HEK293 (cell line): Measurements from ENCODE around the gene NUDT3.

Source experiments
- BCL11A ChIP-seq: fragments of 450-650 bp; formaldehyde crosslinking; IDR thresholded peaks from 2 replicates; pipeline ENCODE4 v1.5.1; 2016; ENCODE audit warnings: low read depth, missing biosample characterization, missing genetic modification characterization
- BCL11B ChIP-seq: fragments of 450-650 bp; formaldehyde crosslinking; IDR thresholded peaks from 2 replicates; pipeline ENCODE4 v1.5.1; 2016; ENCODE audit warnings: low read depth, missing biosample characterization, missing genetic modification characterization
- GLIS1 ChIP-seq: fragments of 450-650 bp; formaldehyde crosslinking; IDR thresholded peaks from 2 replicates; pipeline ENCODE4 v1.5.1; 2016; ENCODE audit warnings: missing biosample characterization, missing genetic modification characterization
- IKZF3 ChIP-seq: fragments of 450-650 bp; IDR thresholded peaks from 2 replicates; pipeline ENCODE4 v1.5.0; 2018; ENCODE audit warnings: missing biosample characterization, mild to moderate bottlenecking, missing genetic modification characterization, moderate library complexity
- OVOL3 ChIP-seq: fragments of 450-650 bp; formaldehyde crosslinking; IDR thresholded peaks from 2 replicates; pipeline ENCODE4 v1.5.1; 2016; ENCODE audit warnings: missing biosample characterization, missing genetic modification characterization
- REPIN1 ChIP-seq: fragments of 450-650 bp; formaldehyde crosslinking; IDR thresholded peaks from 2 replicates; pipeline ENCODE4 v1.5.1; 2017; ENCODE audit warnings: missing biosample characterization, missing genetic modification characterization, low read depth
- SCRT1 ChIP-seq: fragments of 450-650 bp; formaldehyde crosslinking; IDR thresholded peaks from 2 replicates; pipeline ENCODE4 v1.5.1; 2016; ENCODE audit warnings: missing biosample characterization, missing genetic modification characterization, borderline replicate concordance
- SP7 ChIP-seq: fragments of 450-650 bp; formaldehyde crosslinking; IDR thresholded peaks from 2 replicates; pipeline ENCODE4 v1.5.1; 2016; ENCODE audit warnings: missing biosample characterization, missing genetic modification characterization
- WT1 ChIP-seq: fragments of 450-650 bp; formaldehyde crosslinking; IDR thresholded peaks from 2 replicates; pipeline ENCODE4 v1.5.1; 2016; ENCODE audit warnings: missing biosample characterization, missing genetic modification characterization
- ZNF10 ChIP-seq: fragments of 450-650 bp; formaldehyde crosslinking; IDR thresholded peaks from 2 replicates; pipeline ENCODE4 v1.5.1; 2017; ENCODE audit warnings: missing biosample characterization, missing genetic modification characterization
- ZNF155 ChIP-seq: fragments of 450-650 bp; formaldehyde crosslinking; IDR thresholded peaks from 2 replicates; pipeline ENCODE4 v1.5.1; 2016; ENCODE audit warnings: missing biosample characterization, missing genetic modification characterization
- ZNF174 ChIP-seq: fragments of 450-650 bp; formaldehyde crosslinking; IDR thresholded peaks from 2 replicates; pipeline ENCODE4 v1.5.0; 2017; ENCODE audit warnings: missing biosample characterization, mild to moderate bottlenecking, missing genetic modification characterization
- ZNF18 ChIP-seq: fragments of 450-650 bp; formaldehyde crosslinking; IDR thresholded peaks from 2 replicates; pipeline ENCODE4 v1.5.1; 2016; ENCODE audit warnings: missing biosample characterization, missing genetic modification characterization
- ZNF214 ChIP-seq: fragments of 450-650 bp; formaldehyde crosslinking; IDR thresholded peaks from 2 replicates; pipeline ENCODE4 v1.5.1; 2017; ENCODE audit warnings: missing biosample characterization, mild to moderate bottlenecking, missing genetic modification characterization, borderline replicate concordance
- ZNF223 ChIP-seq: fragments of 450-650 bp; formaldehyde crosslinking; IDR thresholded peaks from 2 replicates; pipeline ENCODE4 v1.5.1; 2016; ENCODE audit warnings: missing biosample characterization, missing genetic modification characterization
- ZNF248 ChIP-seq: fragments of 450-650 bp; formaldehyde crosslinking; IDR thresholded peaks from 2 replicates; pipeline ENCODE4 v1.5.1; 2017; ENCODE audit warnings: missing biosample characterization, missing genetic modification characterization
- ZNF292 ChIP-seq: fragments of 450-650 bp; formaldehyde crosslinking; IDR thresholded peaks from 2 replicates; pipeline ENCODE4 v1.5.1; 2016; ENCODE audit warnings: low read depth, missing biosample characterization, missing genetic modification characterization, borderline replicate concordance
- ZNF366 ChIP-seq: fragments of 450-650 bp; formaldehyde crosslinking; conservative IDR thresholded peaks from 2 replicates; pipeline ENCODE4 v1.5.1; 2016; ENCODE audit warnings: missing biosample characterization, missing genetic modification characterization
- ZNF394 ChIP-seq: fragments of 450-650 bp; formaldehyde crosslinking; IDR thresholded peaks from 2 replicates; pipeline ENCODE4 v1.5.1; 2016; ENCODE audit warnings: missing biosample characterization, missing genetic modification characterization, mild to moderate bottlenecking, moderate library complexity, borderline replicate concordance
- ZNF488 ChIP-seq: fragments of 450-650 bp; formaldehyde crosslinking; IDR thresholded peaks from 2 replicates; pipeline ENCODE4 v1.5.1; 2016; ENCODE audit warnings: missing biosample characterization, missing genetic modification characterization
- ZNF510 ChIP-seq: fragments of 450-650 bp; formaldehyde crosslinking; IDR thresholded peaks from 2 replicates; pipeline ENCODE4 v1.5.1; 2018; ENCODE audit warnings: mild to moderate bottlenecking, missing genetic modification characterization, missing biosample characterization; ENCODE audit not compliant: insufficient replicate concordance
- ZNF596 ChIP-seq: fragments of 450-650 bp; IDR thresholded peaks from 2 replicates; pipeline ENCODE4 v1.5.0; 2018; ENCODE audit warnings: missing biosample characterization, mild to moderate bottlenecking, missing genetic modification characterization, moderate library complexity
- ZNF626 ChIP-seq: fragments of 450-650 bp; sonication (Bioruptor Pico); formaldehyde crosslinking; IDR thresholded peaks from 2 replicates; pipeline ENCODE4 v1.5.1; 2018; ENCODE audit warnings: missing biosample characterization, missing genetic modification characterization, inconsistent platforms
- ZNF658 ChIP-seq: fragments of 450-650 bp; formaldehyde crosslinking; IDR thresholded peaks from 2 replicates; pipeline ENCODE4; 2016; ENCODE audit warnings: missing biosample characterization, missing genetic modification characterization
- ZNF664 ChIP-seq: fragments of 450-650 bp; formaldehyde crosslinking; IDR thresholded peaks from 2 replicates; pipeline ENCODE4 v1.5.1; 2016; ENCODE audit warnings: missing biosample characterization, missing genetic modification characterization
- ZNF670 ChIP-seq: fragments of 450-650 bp; formaldehyde crosslinking; IDR thresholded peaks from 2 replicates; pipeline ENCODE4 v1.5.1; 2016; ENCODE audit warnings: missing biosample characterization, missing genetic modification characterization, low read depth
- ZNF747 ChIP-seq: fragments of 450-650 bp; formaldehyde crosslinking; IDR thresholded peaks from 2 replicates; pipeline ENCODE4 v1.5.1; 2016; ENCODE audit warnings: missing biosample characterization, missing genetic modification characterization
- ZNF768 ChIP-seq: fragments of 450-650 bp; formaldehyde crosslinking; IDR thresholded peaks from 2 replicates; pipeline ENCODE4 v1.5.1; 2018; ENCODE audit warnings: missing biosample characterization, mild to moderate bottlenecking, missing genetic modification characterization
- ZXDB ChIP-seq: fragments of 450-650 bp; formaldehyde crosslinking; IDR thresholded peaks from 2 replicates; pipeline ENCODE4 v1.5.1; 2016; ENCODE audit warnings: missing biosample characterization, missing genetic modification characterization
- TF ChIP-seq, protein P1 (sequence below): fragments of 450-650 bp; IDR thresholded peaks from 2 replicates; pipeline ENCODE4 v1.5.1; 2018; ENCODE audit warnings: missing biosample characterization, missing genetic modification characterization
- TF ChIP-seq, protein P2 (sequence below): fragments of 450-650 bp; formaldehyde crosslinking; IDR thresholded peaks from 2 replicates; pipeline ENCODE4 v1.5.1; 2016; ENCODE audit warnings: missing biosample characterization, missing genetic modification characterization, borderline replicate concordance
- TF ChIP-seq, protein P3 (sequence below): fragments of 450-650 bp; formaldehyde crosslinking; IDR thresholded peaks from 2 replicates; pipeline ENCODE4 v1.5.1; 2016; ENCODE audit warnings: missing biosample characterization, missing genetic modification characterization

The NUDT3 gene

DNA sequence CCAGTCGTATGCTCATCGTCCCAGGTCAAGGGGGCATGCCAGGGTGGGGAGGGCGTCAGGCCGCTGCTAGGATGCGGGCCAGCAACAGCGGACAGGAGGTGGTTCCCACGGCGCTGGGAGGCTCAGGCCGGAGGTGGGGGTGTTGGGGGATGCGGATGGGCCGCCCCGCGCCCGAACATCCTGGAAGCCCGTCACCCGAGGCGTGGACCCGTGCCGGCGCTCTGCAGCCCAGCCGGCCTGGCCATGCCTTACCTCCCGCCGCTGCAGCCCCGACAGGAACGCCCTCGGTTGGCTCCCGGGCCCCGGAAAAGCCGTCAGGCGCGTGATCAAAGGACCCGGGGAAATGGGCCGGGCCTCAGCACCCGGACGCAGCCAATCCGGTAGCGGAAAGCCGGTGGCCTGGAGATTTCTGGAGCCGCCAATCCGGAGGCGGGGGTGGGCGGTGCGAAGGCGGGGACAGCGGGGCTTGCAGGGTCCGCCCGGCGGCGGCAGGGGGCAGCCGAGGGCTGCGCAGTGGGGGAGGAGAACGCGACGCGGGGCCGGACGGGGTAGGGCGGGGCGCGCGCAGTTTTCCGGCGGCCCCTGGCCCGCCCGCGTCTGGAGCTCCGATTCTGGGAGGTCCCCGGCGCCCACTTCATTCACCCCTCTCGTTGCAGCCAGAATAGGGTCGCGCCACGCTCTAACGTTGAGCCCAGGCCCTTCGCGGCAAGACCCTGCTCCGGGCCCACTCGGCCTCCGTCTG is 143.6 kb downstream of the NUDT3 start, which contains the start of gene SMIM29 (continued):
- TF ChIP-seq, protein P1, sequence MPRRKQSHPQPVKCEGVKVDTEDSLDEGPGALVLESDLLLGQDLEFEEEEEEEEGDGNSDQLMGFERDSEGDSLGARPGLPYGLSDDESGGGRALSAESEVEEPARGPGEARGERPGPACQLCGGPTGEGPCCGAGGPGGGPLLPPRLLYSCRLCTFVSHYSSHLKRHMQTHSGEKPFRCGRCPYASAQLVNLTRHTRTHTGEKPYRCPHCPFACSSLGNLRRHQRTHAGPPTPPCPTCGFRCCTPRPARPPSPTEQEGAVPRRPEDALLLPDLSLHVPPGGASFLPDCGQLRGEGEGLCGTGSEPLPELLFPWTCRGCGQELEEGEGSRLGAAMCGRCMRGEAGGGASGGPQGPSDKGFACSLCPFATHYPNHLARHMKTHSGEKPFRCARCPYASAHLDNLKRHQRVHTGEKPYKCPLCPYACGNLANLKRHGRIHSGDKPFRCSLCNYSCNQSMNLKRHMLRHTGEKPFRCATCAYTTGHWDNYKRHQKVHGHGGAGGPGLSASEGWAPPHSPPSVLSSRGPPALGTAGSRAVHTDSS (tag by site-specific recombination): no peak
- TF ChIP-seq BCL11B (tag by site-specific recombination) (peak; percentile 94), ZNF596 (tag by site-specific recombination) (no peak), ZNF488 (tag by site-specific recombination) (no peak), OVOL3 (tag by site-specific recombination) (no peak), ZNF670 (tag by site-specific recombination) (no peak), BCL11A (peak; percentile 98), ZNF18 (tag by site-specific recombination) (no peak), ZNF10 (tag by site-specific recombination) (no peak; the same call in 1 of the 2 replicates), ZNF366 (tag by site-specific recombination) (no peak), ZNF747 (no peak), REPIN1 (no peak), WT1 (tag by site-specific recombination) (no peak), ZNF664 (tag by site-specific recombination) (no peak), ZNF214 (tag by site-specific recombination) (no peak), ZNF394 (tag by site-specific recombination) (no peak), IKZF3 (peak; percentile 67), ZNF768 (tag by site-specific recombination) (no peak), SP7 (peak; percentile 69; the same call in 1 of the 2 replicates), ZNF155 (tag by site-specific recombination) (no peak), ZNF658 (tag by site-specific recombination) (no peak), ZNF626 (tag by site-specific recombination) (no peak), ZNF510 (no peak), ZNF292 (tag by site-specific recombination) (no peak), ZXDB (tag by site-specific recombination) (peak; percentile 58; the same call in 1 of the 2 replicates), GLIS1 (tag by site-specific recombination) (peak; percentile 58), SCRT1 (no peak), ZNF248 (tag by site-specific recombination) (no peak), ZNF174 (tag by site-specific recombination) (no peak), ZNF223 (tag by site-specific recombination) (no peak)
- TF ChIP-seq, protein P2, sequence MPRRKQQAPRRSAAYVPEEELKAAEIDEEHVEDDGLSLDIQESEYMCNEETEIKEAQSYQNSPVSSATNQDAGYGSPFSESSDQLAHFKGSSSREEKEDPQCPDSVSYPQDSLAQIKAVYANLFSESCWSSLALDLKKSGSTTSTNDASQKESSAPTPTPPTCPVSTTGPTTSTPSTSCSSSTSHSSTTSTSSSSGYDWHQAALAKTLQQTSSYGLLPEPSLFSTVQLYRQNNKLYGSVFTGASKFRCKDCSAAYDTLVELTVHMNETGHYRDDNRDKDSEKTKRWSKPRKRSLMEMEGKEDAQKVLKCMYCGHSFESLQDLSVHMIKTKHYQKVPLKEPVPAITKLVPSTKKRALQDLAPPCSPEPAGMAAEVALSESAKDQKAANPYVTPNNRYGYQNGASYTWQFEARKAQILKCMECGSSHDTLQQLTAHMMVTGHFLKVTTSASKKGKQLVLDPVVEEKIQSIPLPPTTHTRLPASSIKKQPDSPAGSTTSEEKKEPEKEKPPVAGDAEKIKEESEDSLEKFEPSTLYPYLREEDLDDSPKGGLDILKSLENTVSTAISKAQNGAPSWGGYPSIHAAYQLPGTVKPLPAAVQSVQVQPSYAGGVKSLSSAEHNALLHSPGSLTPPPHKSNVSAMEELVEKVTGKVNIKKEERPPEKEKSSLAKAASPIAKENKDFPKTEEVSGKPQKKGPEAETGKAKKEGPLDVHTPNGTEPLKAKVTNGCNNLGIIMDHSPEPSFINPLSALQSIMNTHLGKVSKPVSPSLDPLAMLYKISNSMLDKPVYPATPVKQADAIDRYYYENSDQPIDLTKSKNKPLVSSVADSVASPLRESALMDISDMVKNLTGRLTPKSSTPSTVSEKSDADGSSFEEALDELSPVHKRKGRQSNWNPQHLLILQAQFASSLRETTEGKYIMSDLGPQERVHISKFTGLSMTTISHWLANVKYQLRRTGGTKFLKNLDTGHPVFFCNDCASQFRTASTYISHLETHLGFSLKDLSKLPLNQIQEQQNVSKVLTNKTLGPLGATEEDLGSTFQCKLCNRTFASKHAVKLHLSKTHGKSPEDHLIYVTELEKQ: peak; percentile 27; the same call in 1 of the 2 replicates
- TF ChIP-seq, protein P3, sequence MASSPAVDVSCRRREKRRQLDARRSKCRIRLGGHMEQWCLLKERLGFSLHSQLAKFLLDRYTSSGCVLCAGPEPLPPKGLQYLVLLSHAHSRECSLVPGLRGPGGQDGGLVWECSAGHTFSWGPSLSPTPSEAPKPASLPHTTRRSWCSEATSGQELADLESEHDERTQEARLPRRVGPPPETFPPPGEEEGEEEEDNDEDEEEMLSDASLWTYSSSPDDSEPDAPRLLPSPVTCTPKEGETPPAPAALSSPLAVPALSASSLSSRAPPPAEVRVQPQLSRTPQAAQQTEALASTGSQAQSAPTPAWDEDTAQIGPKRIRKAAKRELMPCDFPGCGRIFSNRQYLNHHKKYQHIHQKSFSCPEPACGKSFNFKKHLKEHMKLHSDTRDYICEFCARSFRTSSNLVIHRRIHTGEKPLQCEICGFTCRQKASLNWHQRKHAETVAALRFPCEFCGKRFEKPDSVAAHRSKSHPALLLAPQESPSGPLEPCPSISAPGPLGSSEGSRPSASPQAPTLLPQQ (tag by site-specific recombination): peak; percentile 64
